ENCODE data around the gene C1RL. TPM values are rescaled to one million over a fixed set of nuclear protein-coding genes. Genes with fewer than 3 reads are reported as not detected.

The C1RL gene, protein sequence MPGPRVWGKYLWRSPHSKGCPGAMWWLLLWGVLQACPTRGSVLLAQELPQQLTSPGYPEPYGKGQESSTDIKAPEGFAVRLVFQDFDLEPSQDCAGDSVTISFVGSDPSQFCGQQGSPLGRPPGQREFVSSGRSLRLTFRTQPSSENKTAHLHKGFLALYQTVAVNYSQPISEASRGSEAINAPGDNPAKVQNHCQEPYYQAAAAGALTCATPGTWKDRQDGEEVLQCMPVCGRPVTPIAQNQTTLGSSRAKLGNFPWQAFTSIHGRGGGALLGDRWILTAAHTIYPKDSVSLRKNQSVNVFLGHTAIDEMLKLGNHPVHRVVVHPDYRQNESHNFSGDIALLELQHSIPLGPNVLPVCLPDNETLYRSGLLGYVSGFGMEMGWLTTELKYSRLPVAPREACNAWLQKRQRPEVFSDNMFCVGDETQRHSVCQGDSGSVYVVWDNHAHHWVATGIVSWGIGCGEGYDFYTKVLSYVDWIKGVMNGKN
- total RNA-seq (10 to 100 TPM; 12.2 to 14.1 TPM), total RNA-seq (1.6 to 38.7 (median 15.7) reads per million in 172 experiments)
- 31.2 TPM for polyA plus RNA-seq (2013, experiment 1 of 2)
- 30.4 TPM for polyA plus RNA-seq (2013, experiment 2 of 2)

DNA sequence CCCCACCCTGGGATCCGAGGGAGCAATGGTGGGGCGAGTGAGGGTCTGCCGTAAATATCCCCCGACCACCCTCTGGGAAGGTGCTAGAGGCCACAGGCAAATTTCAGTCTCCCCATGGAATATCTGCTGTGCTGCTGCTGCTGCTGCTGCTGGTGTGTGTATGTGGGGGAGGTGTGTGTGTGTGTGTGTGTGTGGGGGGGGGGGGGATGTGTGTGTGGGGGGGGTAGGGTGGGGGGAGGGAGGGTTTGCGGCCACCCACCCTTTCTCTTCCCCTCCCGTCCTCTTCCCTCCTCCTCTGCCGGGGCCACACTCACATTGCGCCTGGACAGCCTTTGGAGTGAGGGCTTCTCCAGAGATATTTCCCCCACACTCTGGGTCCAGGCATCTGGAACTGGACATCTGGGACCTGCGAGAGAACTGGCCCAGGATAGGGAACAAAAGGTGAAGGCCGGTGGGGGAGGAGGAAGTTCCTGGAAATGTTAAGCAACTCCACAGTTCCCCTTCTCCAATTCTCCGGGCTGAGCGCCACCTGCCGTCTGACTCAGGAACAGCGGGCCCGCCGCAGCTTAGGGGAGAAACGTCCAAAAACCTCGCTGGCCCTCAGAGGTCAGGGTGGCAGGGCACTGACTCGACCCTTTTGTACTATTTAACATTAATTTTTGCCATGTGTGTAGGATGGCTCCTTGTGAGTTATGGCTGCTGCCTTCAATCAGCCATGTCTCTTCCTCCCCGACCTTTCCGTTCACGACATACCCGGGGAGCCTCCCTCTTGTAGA lies at the start of gene C1RL:
TSS of gene C1RL (minus strand) at position 419 of the 776 bp plus-strand sequence. CDS start at position 385, 34 bp downstream.
- CTCF ChIA-PET, result interaction anchor here (0.5 to 3.4 kb wide), 17 partner anchors 9 to 240 kb away, joined by 3 to 16 read pairs (median 3); partner anchors contain the start of genes C12orf57, CLSTN3, LPCAT3 and RNU7-1
- H3K4me1 Mint-ChIP-seq (ENCODE audit: low read depth), result peaks cover 46% of the 10 kb centered on the region

DNA sequence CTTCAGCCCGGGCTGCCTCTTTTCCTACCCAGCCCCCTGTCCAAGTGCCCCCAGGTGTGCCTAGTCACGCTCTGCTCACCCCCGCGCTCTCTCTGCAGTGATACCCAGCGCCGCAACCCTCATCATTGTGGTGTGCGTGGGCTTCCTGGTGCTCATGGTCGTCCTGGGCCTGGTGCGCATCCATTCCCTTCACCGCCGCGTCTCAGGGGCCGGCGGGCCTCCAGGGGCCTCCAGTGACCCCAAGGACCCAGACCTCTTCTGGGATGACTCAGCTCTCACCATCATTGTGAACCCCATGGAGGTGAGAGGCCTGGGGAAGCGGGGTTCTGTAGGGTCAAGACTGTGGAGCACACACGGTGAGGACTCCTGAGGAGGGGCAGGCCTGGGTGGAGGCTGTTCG lies 48.4 kb upstream of the C1RL start:
- intact Hi-C loops (cut with DNase I, micrococcal nuclease), result no loop called here
- CTCF ChIA-PET, result no interaction called here
- H3K9me3 Mint-ChIP-seq, result no peaks in the 10 kb centered on the region

More for the DNA sequence above, at the start of gene C1RL:
- Histone ChIP-seq H3K27me3 (ENCODE audit: control insufficient read depth in 1 of 2, insufficient read depth in 2 of 2, low read length in 2 of 2) (no peaks in the 10 kb centered on the region), H3K27ac (ENCODE audit: low read depth in 1 of 2, low read length in 2 of 2) (peak within 1 kb of the TSS; percentile 79 to 80), H3K36me3 (ENCODE audit: insufficient read depth, low read length) (peaks cover 17% of the 10 kb centered on the region), H3K9me3 (ENCODE audit: control insufficient read depth in 1 of 2, insufficient read depth in 1 of 2, low read length in 2 of 2) (no peaks in the 10 kb centered on the region), H3K4me1 (ENCODE audit: insufficient read depth, low read length) (peaks cover 43% of the 10 kb centered on the region), H3K4me3 (ENCODE audit: low read length) (peak within 1 kb of the TSS; percentile 70)
- DNase-seq, result peak; percentile 55 to 85 (median 76)
- intact Hi-C loops (cut with DNase I, micrococcal nuclease), result loop anchor here (1.0 to 5.0 kb wide), 3 partner anchors 92 to 185 kb away; partner anchors contain the start of genes LPCAT3 (in 2 of the 2), EMG1 (in 1 of the 2) and PHB2 (in 1 of the 2)
- peaks cover 41% of the 10 kb centered on the region for H3K36me3 Mint-ChIP-seq (ENCODE audit: low read depth)
- H3K4me3 Mint-ChIP-seq, result peak within 1 kb of the TSS; percentile 93
- ATAC-seq (ENCODE audit: poor library complexity), result peak; percentile 48
- TF ChIP-seq, protein P1, sequence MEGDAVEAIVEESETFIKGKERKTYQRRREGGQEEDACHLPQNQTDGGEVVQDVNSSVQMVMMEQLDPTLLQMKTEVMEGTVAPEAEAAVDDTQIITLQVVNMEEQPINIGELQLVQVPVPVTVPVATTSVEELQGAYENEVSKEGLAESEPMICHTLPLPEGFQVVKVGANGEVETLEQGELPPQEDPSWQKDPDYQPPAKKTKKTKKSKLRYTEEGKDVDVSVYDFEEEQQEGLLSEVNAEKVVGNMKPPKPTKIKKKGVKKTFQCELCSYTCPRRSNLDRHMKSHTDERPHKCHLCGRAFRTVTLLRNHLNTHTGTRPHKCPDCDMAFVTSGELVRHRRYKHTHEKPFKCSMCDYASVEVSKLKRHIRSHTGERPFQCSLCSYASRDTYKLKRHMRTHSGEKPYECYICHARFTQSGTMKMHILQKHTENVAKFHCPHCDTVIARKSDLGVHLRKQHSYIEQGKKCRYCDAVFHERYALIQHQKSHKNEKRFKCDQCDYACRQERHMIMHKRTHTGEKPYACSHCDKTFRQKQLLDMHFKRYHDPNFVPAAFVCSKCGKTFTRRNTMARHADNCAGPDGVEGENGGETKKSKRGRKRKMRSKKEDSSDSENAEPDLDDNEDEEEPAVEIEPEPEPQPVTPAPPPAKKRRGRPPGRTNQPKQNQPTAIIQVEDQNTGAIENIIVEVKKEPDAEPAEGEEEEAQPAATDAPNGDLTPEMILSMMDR (IDR thresholded peaks at IDR 0.05), result peak; percentile 95
- no peaks in the 10 kb centered on the region for H3K27me3 Mint-ChIP-seq
- peak within 1 kb of the TSS; percentile 93 for H3K27ac Mint-ChIP-seq
- H3K9me3 Mint-ChIP-seq, result peaks cover 9% of the 10 kb centered on the region
- POLR2A ChIA-PET, result interaction anchor here (0.7 to 3.8 kb wide), 14 partner anchors 21 to 257 kb away, joined by 3 to 56 read pairs (median 8); partner anchors contain the start of genes C12orf57, CLSTN3, ENO2 and LPCAT3

More for the DNA sequence above, 48.4 kb upstream of the C1RL start:
- no peaks in the 10 kb centered on the region for H3K9me3 ChIP-seq (ENCODE audit: control insufficient read depth in 1 of 2, insufficient read depth in 1 of 2, low read length in 2 of 2)
- H3K4me3 Mint-ChIP-seq, result no peak overlapping the region
- H3K4me3 ChIP-seq (ENCODE audit: low read length), result no peak overlapping the region
- POLR2A ChIA-PET, result no interaction called here
- H3K27ac ChIP-seq (ENCODE audit: low read depth in 1 of 2, low read length in 2 of 2), result no peak overlapping the region
- ATAC-seq (ENCODE audit: poor library complexity) (no peak), DNase-seq (peak in 1 of 14 experiments; percentile 9)
- peaks cover 53% of the 10 kb centered on the region for H3K36me3 ChIP-seq (ENCODE audit: insufficient read depth, low read length)
- H3K36me3 Mint-ChIP-seq (ENCODE audit: low read depth), result peaks cover 44% of the 10 kb centered on the region
- no peaks in the 10 kb centered on the region for H3K4me1 Mint-ChIP-seq (ENCODE audit: low read depth)
- H3K4me1 ChIP-seq (ENCODE audit: insufficient read depth, low read length), result no peaks in the 10 kb centered on the region
- no peaks in the 10 kb centered on the region for H3K27me3 Mint-ChIP-seq
- TF ChIP-seq, protein P1 (IDR thresholded peaks at IDR 0.05), result no peak
- peaks cover 0 to 3% of the 10 kb centered on the region in 2 experiments for H3K27me3 ChIP-seq (ENCODE audit: control insufficient read depth in 1 of 2, insufficient read depth in 2 of 2, low read length in 2 of 2)
- H3K27ac Mint-ChIP-seq, result no peak overlapping the region
